Esophagus muscularis mucosa (tissue), 4 donors: ENCODE data around the gene UMOD. TPM values are rescaled to one million over a fixed set of nuclear protein-coding genes. Genes with fewer than 3 reads are reported as not detected.
A peak's percentile ranks its signal among the peaks of the same experiment; 100 is the strongest.

ENCODE experiments used
- DNase-seq: peaks from one replicate; pipeline ENCODE4 v3.0.0-alpha.2; 2017; ENCODE audit errors: extremely low spot score
- H3K27ac ChIP-seq, 4 donors: fragments of 200-600 bp; sonication (generic); replicated peaks in 1 of 4; 1 replicate in 3 of 4; 2 replicates in 1 of 4; pipeline ENCODE4 v1.5.1; 2016 to 2019; ENCODE audit warnings: mild to moderate bottlenecking in 1 of 4
- H3K27me3 ChIP-seq, 4 donors: fragments of 200-600 bp; sonication (generic); one replicate each; pipeline versions ENCODE4 v1.5.1 to v1.6.0; 2016 to 2019
- H3K36me3 ChIP-seq, 4 donors: fragments of 200-600 bp; sonication (generic); one replicate each; pipeline ENCODE4 v1.5.1; 2016 to 2019
- H3K4me1 ChIP-seq, 4 donors: fragments of 200-600 bp; sonication (generic); one replicate each; pipeline ENCODE4 v1.5.1; 2016 to 2019
- H3K4me3 ChIP-seq, 4 donors: fragments of 200-600 bp; sonication (generic); 1 replicate in 2 of 4; 2 replicates in 2 of 4; pipeline ENCODE4 v1.5.1; 2016 to 2019; ENCODE audit warnings: mild to moderate bottlenecking in 4 of 4, moderate library complexity in 1 of 4
- H3K9me3 ChIP-seq, 4 donors: fragments of 200-600 bp; sonication (generic); 1 replicate in 3 of 4; 2 replicates in 1 of 4; pipeline ENCODE4 v1.5.1; 2016 to 2019
- EP300 ChIP-seq: sonication (generic); formaldehyde crosslinking; IDR thresholded peaks from one replicate; pipeline ENCODE4 v1.6.1; 2017; ENCODE audit warnings: antibody characterized with exemption
- POLR2A ChIP-seq: fragments of 450-650 bp; IDR thresholded peaks from one replicate; pipeline ENCODE4 v1.6.1; 2017; ENCODE audit warnings: antibody characterized with exemption, moderate library complexity, mild to moderate bottlenecking, low read depth
- POLR2AphosphoS5 ChIP-seq, 2 donors: sonication (generic); formaldehyde crosslinking; IDR thresholded peaks; one replicate each; pipeline ENCODE4 v1.6.1; 2017; ENCODE audit warnings: antibody characterized with exemption in 2 of 2
- WGBS: methylation state at CpG from one replicate; pipeline ENCODE4 v1.1.5; 2018; 5-methylcytosine and 5-hydroxymethylcytosine counted together
- intact Hi-C: fragments of 100-400 bp; cut with DNase I; formaldehyde crosslinking; loops from one replicate; pipeline ENCODE4 v1.15.1; 2023
- total RNA-seq, 4 donors: library from RNA; depleted of rRNA; stranded (reverse); fragments of >200 nt; gene quantifications; one replicate each; pipeline versions ENCODE4 v1.1.0 to v1.2.1, GENCODE V29; 2016
- TF ChIP-seq, protein P1 (sequence below), 3 experiments: fragments of 200-600 bp in 2 of 3; fragments of 450-650 bp in 1 of 3; sonication (generic) in 2 of 3; IDR thresholded peaks; one replicate each; pipeline ENCODE4 v1.5.1; 2017 to 2019; ENCODE audit warnings: antibody characterized with exemption in 3 of 3, mild to moderate bottlenecking in 2 of 3, moderate library complexity in 1 of 3

UMOD gene
- total RNA-seq, 4 donors from 2014 or later, result not detected

GRCh38 chr16:20355114-20355782 lies 2.7 kb upstream of the UMOD start:
- TF ChIP-seq POLR2A, result no peak
- no peak for TF ChIP-seq POLR2AphosphoS5 (IDR thresholded peaks at IDR 0.05)
- no peak for TF ChIP-seq EP300
- TF ChIP-seq, protein P1, sequence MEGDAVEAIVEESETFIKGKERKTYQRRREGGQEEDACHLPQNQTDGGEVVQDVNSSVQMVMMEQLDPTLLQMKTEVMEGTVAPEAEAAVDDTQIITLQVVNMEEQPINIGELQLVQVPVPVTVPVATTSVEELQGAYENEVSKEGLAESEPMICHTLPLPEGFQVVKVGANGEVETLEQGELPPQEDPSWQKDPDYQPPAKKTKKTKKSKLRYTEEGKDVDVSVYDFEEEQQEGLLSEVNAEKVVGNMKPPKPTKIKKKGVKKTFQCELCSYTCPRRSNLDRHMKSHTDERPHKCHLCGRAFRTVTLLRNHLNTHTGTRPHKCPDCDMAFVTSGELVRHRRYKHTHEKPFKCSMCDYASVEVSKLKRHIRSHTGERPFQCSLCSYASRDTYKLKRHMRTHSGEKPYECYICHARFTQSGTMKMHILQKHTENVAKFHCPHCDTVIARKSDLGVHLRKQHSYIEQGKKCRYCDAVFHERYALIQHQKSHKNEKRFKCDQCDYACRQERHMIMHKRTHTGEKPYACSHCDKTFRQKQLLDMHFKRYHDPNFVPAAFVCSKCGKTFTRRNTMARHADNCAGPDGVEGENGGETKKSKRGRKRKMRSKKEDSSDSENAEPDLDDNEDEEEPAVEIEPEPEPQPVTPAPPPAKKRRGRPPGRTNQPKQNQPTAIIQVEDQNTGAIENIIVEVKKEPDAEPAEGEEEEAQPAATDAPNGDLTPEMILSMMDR (IDR thresholded peaks at IDR 0.05), result no peak
- no peaks in the 10 kb centered on the region for H3K4me1 ChIP-seq
- H3K9me3 ChIP-seq, result no peaks in the 10 kb centered on the region
- 77% methylated on average over 7 of the region's 7 CpGs for WGBS
- no peaks in the 10 kb centered on the region for H3K36me3 ChIP-seq
- intact Hi-C loops, result no loop called here
- no peak overlapping the region for H3K27ac ChIP-seq
- no peak overlapping the region for H3K4me3 ChIP-seq
- no peak for DNase-seq
- peaks cover 0 to 8% (median 0%) of the 10 kb centered on the region in 4 donors for H3K27me3 ChIP-seq

GRCh38 chr16:20353379-20353778 lies 864 bp upstream of the UMOD start:
- DNase-seq, result no peak
- H3K36me3 ChIP-seq, result no peaks in the 10 kb centered on the region
- peaks cover 0 to 4% (median 0%) of the 10 kb centered on the region in 4 donors for H3K4me1 ChIP-seq
- no peaks in the 10 kb centered on the region for H3K9me3 ChIP-seq
- peaks cover 0 to 27% (median 0%) of the 10 kb centered on the region in 4 donors for H3K27me3 ChIP-seq
- H3K4me3 ChIP-seq, result no peak overlapping the region
- intact Hi-C loops, result no loop called here
- no peak for TF ChIP-seq EP300
- no peak for TF ChIP-seq POLR2AphosphoS5 (IDR thresholded peaks at IDR 0.05)
- TF ChIP-seq POLR2A, result no peak
- TF ChIP-seq, protein P1 (IDR thresholded peaks at IDR 0.05), result no peak
- no peak overlapping the region for H3K27ac ChIP-seq

- H3K36me3 ChIP-seq, result no peaks in the 10 kb centered on the region
- H3K4me1 ChIP-seq, result peaks cover 0 to 4% (median 0%) of the 10 kb centered on the region in 4 donors
- intact Hi-C loops, result no loop called here
- no peaks in the 10 kb centered on the region for H3K9me3 ChIP-seq
- WGBS, result 80% methylated on average over 6 of the region's 6 CpGs
- DNase-seq, result no peak
- H3K4me3 ChIP-seq, result no peak overlapping the region
- no peak overlapping the region for H3K27ac ChIP-seq
- peaks cover 0 to 35% (median 0%) of the 10 kb centered on the region in 4 donors for H3K27me3 ChIP-seq
- TF ChIP-seq, protein P1 (IDR thresholded peaks at IDR 0.05), result no peak
- TF ChIP-seq EP300 (no peak), POLR2AphosphoS5 (IDR thresholded peaks at IDR 0.05) (no peak), POLR2A (no peak)
Measured at GRCh38 chr16:20349615-20350014, 2.9 kb downstream of the UMOD start.

DNA sequence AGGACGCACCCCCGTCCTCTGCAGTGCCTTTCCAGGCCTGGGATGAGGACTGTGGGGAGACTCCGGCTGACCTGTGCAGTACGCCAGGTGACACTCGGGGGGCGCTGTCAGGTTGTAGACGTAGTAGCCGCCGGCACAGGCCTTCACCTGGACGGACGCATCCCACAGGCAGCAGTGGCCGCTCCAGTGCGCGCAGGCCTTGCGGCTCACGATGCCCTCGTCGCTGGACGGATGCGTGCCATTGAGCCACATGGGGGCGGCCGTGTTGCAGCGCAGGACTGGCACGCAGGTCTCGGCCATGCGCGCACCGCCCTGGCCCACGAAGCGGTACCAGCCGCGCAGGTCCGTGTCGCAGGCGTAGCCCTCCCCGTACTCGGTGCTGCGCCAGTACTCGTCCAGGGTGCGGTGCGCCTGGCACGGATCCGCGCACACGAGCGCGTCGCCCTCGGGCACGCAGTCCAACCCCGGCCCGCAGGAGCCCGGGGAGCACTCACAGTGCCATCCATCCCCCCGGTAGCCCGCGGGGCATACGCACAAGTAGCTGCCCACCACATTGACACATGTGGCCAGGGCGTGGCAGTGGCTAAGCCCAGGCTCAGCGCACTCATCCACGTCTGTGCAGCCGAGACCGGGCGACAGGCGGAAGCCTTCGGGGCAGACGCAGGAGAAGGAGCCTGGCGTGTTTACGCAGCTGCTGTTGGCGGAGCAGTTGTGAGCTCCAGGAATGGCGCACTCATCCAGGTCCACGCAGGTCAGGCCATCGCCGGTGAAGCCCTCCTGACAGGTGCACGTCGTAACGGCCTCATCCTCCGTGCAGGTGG lies 3.9 kb downstream of the UMOD start:
- intact Hi-C loops, result no loop called here
- WGBS, result 57% methylated on average over 20 of the region's 77 CpGs
- no peak overlapping the region for H3K4me3 ChIP-seq
- peaks cover 0 to 40% (median 0%) of the 10 kb centered on the region in 4 donors for H3K27me3 ChIP-seq
- H3K9me3 ChIP-seq, result no peaks in the 10 kb centered on the region
- no peak overlapping the region for H3K27ac ChIP-seq
- TF ChIP-seq, protein P1 (IDR thresholded peaks at IDR 0.05), result peak in 1 of 3 experiments; percentile 12
- no peak for TF ChIP-seq EP300
- peaks cover 0 to 4% (median 0%) of the 10 kb centered on the region in 4 donors for H3K4me1 ChIP-seq
- DNase-seq, result no peak
- H3K36me3 ChIP-seq, result no peaks in the 10 kb centered on the region
